Stomach (tissue), 4 donors: ENCODE data around the gene TMEFF2.

Experiments used
- CTCF ChIP-seq, 7 experiments: fragments of 450-650 bp in 4 of 7; fragments of 200-600 bp in 3 of 7; sonication (generic) in 3 of 7; IDR thresholded peaks; one replicate each; pipeline ENCODE4 v1.5.1; 2016 to 2019; ENCODE audit warnings: antibody characterized with exemption in 7 of 7, control low read depth in 2 of 7, mild to moderate bottlenecking in 1 of 7
- POLR2AphosphoS5 ChIP-seq, 3 donors: sonication (generic); formaldehyde crosslinking; IDR thresholded peaks; one replicate each; pipeline ENCODE4 v1.6.1; 2016; ENCODE audit warnings: antibody characterized with exemption in 3 of 3

- TF ChIP-seq CTCF (IDR thresholded peaks at IDR 0.05): no peak
- TF ChIP-seq POLR2AphosphoS5 (IDR thresholded peaks at IDR 0.05): no peak
Measured at GRCh38 chr2:192151853-192152252, 42.9 kb downstream of the TMEFF2 start.
